Measurements from ENCODE around the gene APELA. TPM values are rescaled to one million over a fixed set of nuclear protein-coding genes. Genes with fewer than 3 reads are reported as not detected.

The APELA gene
- not detected in 2 replicates for total RNA-seq
- not detected for total RNA-seq (2013)
- polyA plus RNA-seq = not detected in 2 replicates
- polyA minus RNA-seq = not detected in 2 replicates

GRCh38 chr4:164876700-164877324 lies at the start of gene APELA:
APELA (plus strand) TSS chr4:164877178; CDS start chr4:164877332, 154 bp downstream.
- ChIA-PET CTCF (no interaction called here), POLR2A (no interaction called here)
- Mint-ChIP-seq H3K4me3 (no peak within 1 kb of the TSS), H3K9me3 (ENCODE audit: insufficient read depth) (no peaks in the 10 kb centered on the region), H3K4me1 (no peaks in the 10 kb centered on the region), H3K27ac (no peak within 1 kb of the TSS), H3K27me3 (peaks cover 8% of the 10 kb centered on the region)
- no peak for ATAC-seq (ENCODE audit: low read depth)
- no peak within 1 kb of the TSS for H3K9ac ChIP-seq (ENCODE audit: low read length)
- H3K36me3 ChIP-seq (replicated peaks in 1 of 2; ENCODE audit: control extremely low read depth in 1 of 2, control insufficient read depth in 1 of 2, extremely low read depth in 1 of 2, insufficient read depth in 2 of 2, low read length in 1 of 2) = no peaks in the 10 kb centered on the region
- 0% methylated on average over 1 of the region's 7 CpGs for WGBS (ENCODE audit: insufficient coverage)
- no peak within 1 kb of the TSS for H3K4me2 ChIP-seq (replicated peaks; ENCODE audit: low read depth, low read length, poor library complexity, severe bottlenecking)
- H3K4me1 ChIP-seq (ENCODE audit: control insufficient read depth in 2 of 2, insufficient read depth in 2 of 2, low read length in 2 of 2) = no peaks in the 10 kb centered on the region
- no peak within 1 kb of the TSS for H3K27ac ChIP-seq (ENCODE audit: low read length in 2 of 2)
- DNase-seq = no peak
- no peaks in the 10 kb centered on the region for H3K27me3 ChIP-seq (replicated peaks in 1 of 4; ENCODE audit: control extremely low read depth in 1 of 4, control insufficient read depth in 3 of 4, insufficient read depth in 4 of 4, low read length in 3 of 4)
- H2AFZ ChIP-seq (ENCODE audit: insufficient read depth, low read depth, low read length, poor library complexity, severe bottlenecking) = no peak within 1 kb of the TSS
- H3K9me3 ChIP-seq (ENCODE audit: control extremely low read depth in 1 of 3, control insufficient read depth in 2 of 3, insufficient read depth in 1 of 3, low read length in 2 of 3) = no peaks in the 10 kb centered on the region
- TF ChIP-seq CTCF (IDR thresholded peaks at IDR 0.05) = no peak
- TF ChIP-seq EZH2 (IDR thresholded peaks at IDR 0.05; ENCODE audit: borderline replicate concordance, insufficient read depth, low read depth, low read length, poor library complexity, severe bottlenecking) = no peak
- H4K20me1 ChIP-seq (ENCODE audit: control insufficient read depth, insufficient read depth, low read length, poor library complexity, severe bottlenecking) = no peaks in the 10 kb centered on the region
- intact Hi-C loops (cut with micrococcal nuclease) = no loop called here
- H3K4me3 ChIP-seq (ENCODE audit: control extremely low read depth in 1 of 5, extremely low read depth in 1 of 5, insufficient read depth in 1 of 5, low read depth in 2 of 5, low read length in 4 of 5) = no peak within 1 kb of the TSS
- H3K79me2 ChIP-seq (ENCODE audit: control insufficient read depth, insufficient read depth, low read length) = no peaks in the 10 kb centered on the region

GRCh38 chr4:164828955-164829354 lies 48.0 kb upstream of the APELA start:
- H3K4me1 ChIP-seq (ENCODE audit: control insufficient read depth in 2 of 2, insufficient read depth in 2 of 2, low read length in 2 of 2) = no peaks in the 10 kb centered on the region
- intact Hi-C loops (cut with micrococcal nuclease) = no loop called here
- H3K27ac ChIP-seq (ENCODE audit: low read length in 2 of 2) = no peak overlapping the region
- H3K9ac ChIP-seq (ENCODE audit: low read length) = no peak overlapping the region
- no peak overlapping the region for H2AFZ ChIP-seq (ENCODE audit: insufficient read depth, low read depth, low read length, poor library complexity, severe bottlenecking)
- no peaks in the 10 kb centered on the region for H3K9me3 ChIP-seq (ENCODE audit: control extremely low read depth in 1 of 3, control insufficient read depth in 2 of 3, insufficient read depth in 1 of 3, low read length in 2 of 3)
- H4K20me1 ChIP-seq (ENCODE audit: control insufficient read depth, insufficient read depth, low read length, poor library complexity, severe bottlenecking) = no peaks in the 10 kb centered on the region
- Mint-ChIP-seq H3K4me1 (no peaks in the 10 kb centered on the region), H3K27ac (no peak overlapping the region), H3K27me3 (no peaks in the 10 kb centered on the region), H3K4me3 (no peak overlapping the region), H3K9me3 (ENCODE audit: insufficient read depth) (no peaks in the 10 kb centered on the region)
- H3K4me3 ChIP-seq (ENCODE audit: control extremely low read depth in 1 of 5, extremely low read depth in 1 of 5, insufficient read depth in 1 of 5, low read depth in 2 of 5, low read length in 4 of 5) = no peak overlapping the region
- H3K4me2 ChIP-seq (replicated peaks; ENCODE audit: low read depth, low read length, poor library complexity, severe bottlenecking) = no peak overlapping the region
- TF ChIP-seq CTCF (IDR thresholded peaks at IDR 0.05) (no peak), EZH2 (IDR thresholded peaks at IDR 0.05; ENCODE audit: borderline replicate concordance, insufficient read depth, low read depth, low read length, poor library complexity, severe bottlenecking) (no peak)
- WGBS (ENCODE audit: insufficient coverage) = no CpG with 5 or more reads among the region's 3 CpGs
- ATAC-seq (ENCODE audit: low read depth) = no peak
- no peaks in the 10 kb centered on the region for H3K79me2 ChIP-seq (ENCODE audit: control insufficient read depth, insufficient read depth, low read length)
- no peak for DNase-seq
- POLR2A ChIA-PET = no interaction called here
- H3K36me3 ChIP-seq (replicated peaks in 1 of 2; ENCODE audit: control extremely low read depth in 1 of 2, control insufficient read depth in 1 of 2, extremely low read depth in 1 of 2, insufficient read depth in 2 of 2, low read length in 1 of 2) = no peaks in the 10 kb centered on the region
- H3K27me3 ChIP-seq (replicated peaks in 1 of 4; ENCODE audit: control extremely low read depth in 1 of 4, control insufficient read depth in 3 of 4, insufficient read depth in 4 of 4, low read length in 3 of 4) = no peaks in the 10 kb centered on the region
- CTCF ChIA-PET = no interaction called here
